Neural cell (in vitro differentiated cells): ENCODE measurements around the gene ILF2.

Experiments
- EZH2 ChIP-seq: fragments of 200-600, 300-800 bp; shearing (Covaris generic), sonication (generic); IDR thresholded peaks from 2 replicates; pipeline ENCODE4 v1.6.1; 2014; ENCODE audit warnings: antibody characterized with exemption, low read length, borderline replicate concordance, mild to moderate bottlenecking; ENCODE audit not compliant: insufficient read depth, poor library complexity, severe bottlenecking
- POLR2AphosphoS5 ChIP-seq: IDR thresholded peaks from 2 replicates; pipeline ENCODE4 v1.6.1; 2012
- TF ChIP-seq, protein P1 (sequence below): fragments of 450-650 bp; IDR thresholded peaks from 2 replicates; pipeline ENCODE4 v1.5.1; 2014; ENCODE audit warnings: antibody characterized with exemption, mild to moderate bottlenecking, moderate library complexity; ENCODE audit not compliant: poor library complexity, severe bottlenecking

DNA sequence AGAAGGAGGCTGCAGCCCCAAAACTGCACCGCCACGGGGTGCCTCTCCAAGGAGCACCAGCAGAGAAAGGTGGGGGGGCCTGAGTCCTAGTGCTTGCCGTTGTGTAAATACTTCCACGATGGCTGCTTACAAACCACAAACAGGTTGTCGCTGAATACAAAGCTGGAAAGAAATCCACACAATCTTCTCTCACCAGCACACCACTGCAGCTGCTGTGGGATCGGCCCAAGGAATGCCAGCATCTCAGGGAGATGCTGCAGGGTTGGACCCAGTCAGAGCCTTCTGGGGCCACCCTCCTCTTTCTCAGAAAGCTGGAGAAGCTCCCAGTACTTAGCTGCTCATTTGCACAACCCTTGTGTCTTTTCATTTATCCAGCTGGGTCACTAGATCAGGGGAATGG, 51.6 kb downstream of the ILF2 start:
- TF ChIP-seq, protein P1, sequence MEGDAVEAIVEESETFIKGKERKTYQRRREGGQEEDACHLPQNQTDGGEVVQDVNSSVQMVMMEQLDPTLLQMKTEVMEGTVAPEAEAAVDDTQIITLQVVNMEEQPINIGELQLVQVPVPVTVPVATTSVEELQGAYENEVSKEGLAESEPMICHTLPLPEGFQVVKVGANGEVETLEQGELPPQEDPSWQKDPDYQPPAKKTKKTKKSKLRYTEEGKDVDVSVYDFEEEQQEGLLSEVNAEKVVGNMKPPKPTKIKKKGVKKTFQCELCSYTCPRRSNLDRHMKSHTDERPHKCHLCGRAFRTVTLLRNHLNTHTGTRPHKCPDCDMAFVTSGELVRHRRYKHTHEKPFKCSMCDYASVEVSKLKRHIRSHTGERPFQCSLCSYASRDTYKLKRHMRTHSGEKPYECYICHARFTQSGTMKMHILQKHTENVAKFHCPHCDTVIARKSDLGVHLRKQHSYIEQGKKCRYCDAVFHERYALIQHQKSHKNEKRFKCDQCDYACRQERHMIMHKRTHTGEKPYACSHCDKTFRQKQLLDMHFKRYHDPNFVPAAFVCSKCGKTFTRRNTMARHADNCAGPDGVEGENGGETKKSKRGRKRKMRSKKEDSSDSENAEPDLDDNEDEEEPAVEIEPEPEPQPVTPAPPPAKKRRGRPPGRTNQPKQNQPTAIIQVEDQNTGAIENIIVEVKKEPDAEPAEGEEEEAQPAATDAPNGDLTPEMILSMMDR: no peak
- TF ChIP-seq POLR2AphosphoS5 (no peak), EZH2 (no peak)
